Panc1 (cell line): ENCODE results near the gene NPY4R2.
"Not testable (repeated sequence)": the region's sequence is repeated elsewhere in the genome, so short reads cannot be mapped to it uniquely, and the experiment has no call there.

Experiments used
- SIN3A ChIP-seq: IDR thresholded peaks from 2 replicates; pipeline ENCODE4 v1.6.1; 2012; ENCODE audit warnings: low read depth, mild to moderate bottlenecking, low read length, moderate library complexity, borderline replicate concordance; ENCODE audit not compliant: insufficient read depth
- TCF7L2 ChIP-seq: IDR thresholded peaks from 2 replicates; pipeline ENCODE4 v1.6.1; 2011; ENCODE audit warnings: mild to moderate bottlenecking, low read depth, low read length, inconsistent platforms

GRCh38 chr10:47884934-47885333 lies 33.5 kb upstream of the NPY4R2 start:
- not testable (repeated sequence) for TF ChIP-seq SIN3A, TCF7L2
